Nephron progenitor cell (in vitro differentiated cells): ENCODE results near the gene ATP8A1.
"Not testable (repeated sequence)": the region's sequence is repeated elsewhere in the genome, so short reads cannot be mapped to it uniquely, and the experiment has no call there.

Experiments
- DNase-seq: peaks from one replicate; pipeline ENCODE4 v3.0.0; 2021
- H3K27ac Mint-ChIP-seq: 2 replicates; pipeline ENCODE4 v1.8.0; 2021; ENCODE audit warnings: mild to moderate bottlenecking, moderate library complexity, mixed read lengths
- H3K27me3 Mint-ChIP-seq: 2 replicates; pipeline ENCODE4 v1.8.0; 2021; ENCODE audit warnings: mild to moderate bottlenecking, low read depth, mixed read lengths; ENCODE audit not compliant: poor library complexity
- H3K36me3 Mint-ChIP-seq: 2 replicates; pipeline ENCODE4 v1.8.0; 2021; ENCODE audit warnings: low read depth, mixed read lengths
- H3K4me1 Mint-ChIP-seq: 2 replicates; pipeline ENCODE4 v1.8.0; 2021; ENCODE audit warnings: mixed read lengths
- H3K4me3 Mint-ChIP-seq: 2 replicates; pipeline ENCODE4 v1.8.0; 2021; ENCODE audit warnings: mild to moderate bottlenecking, moderate library complexity, mixed read lengths
- H3K9me3 Mint-ChIP-seq: 2 replicates; pipeline ENCODE4 v1.8.0; 2021; ENCODE audit warnings: mild to moderate bottlenecking, moderate library complexity, mixed read lengths
- TF ChIP-seq, protein P1 (sequence below): fragments of 200-600 bp; sonication (generic); IDR thresholded peaks from 2 replicates; pipeline ENCODE4 v1.5.0; 2021; ENCODE audit warnings: antibody characterized with exemption

Gene ATP8A1

DNA sequence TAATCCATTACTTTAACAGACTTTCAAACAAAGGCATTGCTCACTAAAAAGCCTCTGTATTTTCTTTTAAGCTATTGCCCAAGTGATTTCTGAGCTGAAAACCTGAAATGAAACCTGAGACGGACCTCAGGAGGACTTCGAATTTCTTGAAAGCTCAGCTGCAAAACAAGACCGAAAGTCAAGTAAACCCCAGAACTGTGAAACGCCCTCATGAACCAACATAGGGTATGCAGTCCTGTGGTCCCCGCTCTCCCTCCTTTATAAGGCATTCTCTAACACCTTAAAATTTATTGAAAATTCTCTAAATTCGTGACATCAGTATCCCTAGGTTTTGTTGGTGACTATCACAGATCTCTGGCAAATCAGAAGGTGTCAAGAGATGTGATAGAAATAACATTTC, 167.8 kb downstream of the ATP8A1 start:
- Mint-ChIP-seq H3K4me3 (no peak overlapping the region), H3K27ac (no peak overlapping the region), H3K36me3 (no peaks in the 10 kb centered on the region), H3K27me3 (peaks cover 3% of the 10 kb centered on the region), H3K9me3 (no peaks in the 10 kb centered on the region), H3K4me1 (peaks cover 29% of the 10 kb centered on the region)
- DNase-seq, result no peak
- TF ChIP-seq, protein P1, sequence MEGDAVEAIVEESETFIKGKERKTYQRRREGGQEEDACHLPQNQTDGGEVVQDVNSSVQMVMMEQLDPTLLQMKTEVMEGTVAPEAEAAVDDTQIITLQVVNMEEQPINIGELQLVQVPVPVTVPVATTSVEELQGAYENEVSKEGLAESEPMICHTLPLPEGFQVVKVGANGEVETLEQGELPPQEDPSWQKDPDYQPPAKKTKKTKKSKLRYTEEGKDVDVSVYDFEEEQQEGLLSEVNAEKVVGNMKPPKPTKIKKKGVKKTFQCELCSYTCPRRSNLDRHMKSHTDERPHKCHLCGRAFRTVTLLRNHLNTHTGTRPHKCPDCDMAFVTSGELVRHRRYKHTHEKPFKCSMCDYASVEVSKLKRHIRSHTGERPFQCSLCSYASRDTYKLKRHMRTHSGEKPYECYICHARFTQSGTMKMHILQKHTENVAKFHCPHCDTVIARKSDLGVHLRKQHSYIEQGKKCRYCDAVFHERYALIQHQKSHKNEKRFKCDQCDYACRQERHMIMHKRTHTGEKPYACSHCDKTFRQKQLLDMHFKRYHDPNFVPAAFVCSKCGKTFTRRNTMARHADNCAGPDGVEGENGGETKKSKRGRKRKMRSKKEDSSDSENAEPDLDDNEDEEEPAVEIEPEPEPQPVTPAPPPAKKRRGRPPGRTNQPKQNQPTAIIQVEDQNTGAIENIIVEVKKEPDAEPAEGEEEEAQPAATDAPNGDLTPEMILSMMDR, result no peak

DNA sequence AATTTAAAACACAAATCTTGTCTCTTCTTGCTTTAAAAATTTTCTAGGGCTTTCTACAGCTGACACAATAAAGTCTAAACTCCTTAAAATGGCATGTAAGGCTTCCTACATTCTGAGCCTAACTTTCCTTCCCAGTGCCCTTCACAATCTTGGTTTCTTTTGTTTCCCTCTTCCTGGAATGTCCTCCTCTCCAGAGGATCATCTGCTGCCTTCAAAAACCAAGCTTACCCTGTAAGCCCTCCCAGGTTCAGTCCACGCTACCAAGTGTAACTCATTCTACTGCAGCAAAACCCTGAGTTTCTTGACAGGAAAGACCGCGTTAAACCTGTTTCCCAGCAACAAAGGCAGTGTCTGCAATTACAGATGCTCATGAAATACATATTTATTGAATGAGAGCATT, 168.4 kb downstream of the ATP8A1 start:
- no peak for DNase-seq
- Mint-ChIP-seq H3K27ac (peak overlapping the region; percentile 58), H3K27me3 (no peaks in the 10 kb centered on the region)

DNA sequence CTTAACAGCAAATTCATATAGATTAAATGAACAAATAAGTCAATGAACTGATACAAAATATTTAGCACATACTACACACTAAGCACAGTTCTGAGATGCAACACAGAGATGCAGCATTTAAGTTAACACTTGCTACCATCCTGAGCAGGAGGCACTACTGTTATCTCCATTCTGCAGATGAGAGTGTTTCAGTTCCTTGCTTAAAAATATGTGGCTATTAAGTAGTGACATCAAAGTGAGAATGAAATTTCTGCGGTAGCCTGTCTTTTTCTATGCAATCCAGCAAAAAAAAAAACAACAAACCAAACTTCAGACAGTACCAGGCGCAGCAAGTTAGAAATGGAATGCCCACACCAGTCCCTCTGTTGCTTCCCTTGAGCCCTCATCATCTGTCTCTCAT, 168.8 kb downstream of the ATP8A1 start:
- TF ChIP-seq, protein P1, result no peak
- Mint-ChIP-seq H3K27me3 (no peaks in the 10 kb centered on the region), H3K9me3 (no peaks in the 10 kb centered on the region), H3K4me3 (no peak overlapping the region), H3K36me3 (no peaks in the 10 kb centered on the region), H3K4me1 (peaks cover 29% of the 10 kb centered on the region), H3K27ac (no peak overlapping the region)
- no peak for DNase-seq

More for the DNA sequence above, 168.4 kb downstream of the ATP8A1 start:
- H3K9me3 Mint-ChIP-seq, result no peaks in the 10 kb centered on the region
- H3K36me3 Mint-ChIP-seq, result no peaks in the 10 kb centered on the region
- peaks cover 29% of the 10 kb centered on the region for H3K4me1 Mint-ChIP-seq
- H3K4me3 Mint-ChIP-seq, result no peak overlapping the region
- TF ChIP-seq, protein P1, result no peak

DNA sequence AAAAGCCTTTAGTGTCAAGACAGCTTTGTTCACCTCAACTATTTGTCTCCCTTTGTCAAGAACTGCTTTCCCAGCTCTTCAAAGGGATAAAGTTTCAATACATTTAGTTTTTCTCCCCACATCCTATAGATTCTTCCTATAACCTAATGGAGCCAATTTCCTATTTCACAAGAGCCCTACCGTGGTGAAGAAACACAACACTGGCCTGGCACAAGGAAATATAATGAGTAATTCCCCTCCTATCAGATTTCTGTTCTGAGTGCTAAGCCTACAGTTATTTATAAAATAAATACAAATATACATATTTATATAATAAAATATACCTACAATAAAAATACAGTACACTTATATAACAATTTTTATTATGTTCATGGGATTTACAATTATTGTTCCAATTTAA, 169.7 kb downstream of the ATP8A1 start:
- TF ChIP-seq, protein P1, result no peak
- Mint-ChIP-seq H3K4me1 (peaks cover 29% of the 10 kb centered on the region), H3K36me3 (no peaks in the 10 kb centered on the region), H3K9me3 (no peaks in the 10 kb centered on the region), H3K27me3 (no peaks in the 10 kb centered on the region), H3K27ac (no peak overlapping the region), H3K4me3 (no peak overlapping the region)
- DNase-seq, result no peak

DNA sequence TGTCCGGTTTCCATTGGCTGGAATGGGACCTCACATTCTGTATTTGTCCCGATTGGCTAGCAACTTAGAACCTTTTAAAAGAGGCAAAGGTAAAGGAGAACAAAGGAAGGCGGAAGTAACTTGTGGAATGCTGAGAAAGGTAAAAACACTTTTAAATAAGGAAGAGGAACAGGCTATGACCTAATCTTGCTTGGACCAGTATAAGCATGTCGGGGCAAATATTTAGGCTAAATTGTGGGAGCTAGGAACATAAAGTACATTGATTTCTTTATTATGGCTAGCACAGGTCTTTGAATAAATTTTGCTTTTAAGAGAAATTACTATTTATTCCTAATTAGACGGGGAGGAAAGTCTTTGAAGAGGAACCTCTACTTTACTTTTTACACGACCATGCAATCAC, 170.7 kb downstream of the ATP8A1 start:
- not testable (repeated sequence) for DNase-seq, H3K36me3 Mint-ChIP-seq, H3K4me3 Mint-ChIP-seq, H3K27ac Mint-ChIP-seq, H3K27me3 Mint-ChIP-seq, H3K9me3 Mint-ChIP-seq
- H3K4me1 Mint-ChIP-seq, result peaks cover 29% of the 10 kb centered on the region

DNA sequence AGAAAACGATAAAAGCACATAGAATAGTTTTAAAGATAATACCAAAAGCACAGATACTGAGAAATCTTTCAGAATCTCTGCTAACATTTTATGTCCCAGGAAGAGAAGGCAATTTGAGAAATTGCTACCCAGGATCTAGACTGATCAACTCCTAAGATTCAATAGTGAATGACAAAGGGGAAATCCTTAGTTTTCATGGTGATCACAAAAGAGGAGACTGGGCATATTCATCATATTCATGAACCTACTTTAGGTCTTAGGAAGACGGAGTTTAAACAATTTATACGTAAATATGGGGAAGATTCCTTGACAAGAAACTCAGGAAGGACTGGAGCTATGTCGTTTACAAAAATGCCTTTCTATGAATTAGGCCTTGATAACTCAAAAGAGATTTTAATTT, 172.3 kb downstream of the ATP8A1 start:
- Mint-ChIP-seq H3K36me3 (no peaks in the 10 kb centered on the region), H3K4me1 (peaks cover 22% of the 10 kb centered on the region), H3K4me3 (no peak overlapping the region), H3K9me3 (no peaks in the 10 kb centered on the region), H3K27ac (no peak overlapping the region), H3K27me3 (peaks cover 6% of the 10 kb centered on the region)
- TF ChIP-seq, protein P1, result no peak
- no peak for DNase-seq
